Gastrocnemius medialis (tissue), 4 donors: ENCODE measurements around the gene CNNM3.

Experiments
- POLR2A ChIP-seq, 2 donors: fragments of 450-650 bp; IDR thresholded peaks; one replicate each; pipeline ENCODE4 v1.6.1; 2017; ENCODE audit warnings: antibody characterized with exemption in 2 of 2, mild to moderate bottlenecking in 2 of 2, moderate library complexity in 2 of 2
- TF ChIP-seq, protein P1 (sequence below), 5 experiments: fragments of 450-650 bp in 3 of 5; fragments of 200-600 bp in 2 of 5; sonication (generic) in 2 of 5; IDR thresholded peaks in 4 of 5; conservative IDR thresholded peaks in 1 of 5; 1 replicate in 4 of 5; 2 replicates in 1 of 5; pipeline ENCODE4 v1.5.1; 2016 to 2019; ENCODE audit warnings: antibody characterized with exemption in 5 of 5, mild to moderate bottlenecking in 3 of 5, moderate library complexity in 3 of 5

DNA sequence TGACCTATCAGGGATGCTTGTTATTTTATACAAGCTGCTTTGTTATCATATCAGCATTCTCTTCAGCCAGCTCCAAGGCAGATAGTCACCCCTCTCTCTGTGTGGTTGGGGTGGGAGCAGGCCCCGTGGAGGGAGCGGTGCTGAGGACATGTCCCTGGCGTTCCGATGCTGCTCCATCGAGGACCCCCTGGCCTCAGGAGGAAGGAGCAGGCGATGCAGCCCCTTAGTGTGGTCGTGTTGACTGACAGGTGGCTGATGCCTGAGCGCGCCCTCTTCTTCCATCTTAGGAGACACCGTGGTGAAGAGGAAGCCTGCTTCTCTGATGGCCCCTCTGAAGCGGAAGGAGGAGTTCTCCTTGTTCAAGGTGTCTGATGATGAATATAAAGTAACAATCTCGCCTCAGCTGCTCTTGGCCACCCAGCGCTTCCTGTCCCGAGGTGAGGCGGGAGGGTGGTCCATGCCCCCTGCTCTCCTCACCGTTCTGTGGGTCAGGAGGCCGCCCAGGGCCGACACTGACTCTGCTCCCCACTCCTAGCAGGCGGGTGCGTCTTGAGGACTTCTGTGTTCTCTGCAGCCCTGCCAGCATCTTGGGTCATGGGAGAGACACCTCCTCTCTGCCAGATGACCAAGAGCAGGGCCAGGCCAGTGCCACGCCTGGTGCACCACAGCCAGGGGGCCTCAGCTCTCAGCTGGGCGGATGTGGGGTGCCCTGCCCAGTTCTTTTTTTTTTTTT, 10.6 kb downstream of the CNNM3 start:
- TF ChIP-seq, protein P1, sequence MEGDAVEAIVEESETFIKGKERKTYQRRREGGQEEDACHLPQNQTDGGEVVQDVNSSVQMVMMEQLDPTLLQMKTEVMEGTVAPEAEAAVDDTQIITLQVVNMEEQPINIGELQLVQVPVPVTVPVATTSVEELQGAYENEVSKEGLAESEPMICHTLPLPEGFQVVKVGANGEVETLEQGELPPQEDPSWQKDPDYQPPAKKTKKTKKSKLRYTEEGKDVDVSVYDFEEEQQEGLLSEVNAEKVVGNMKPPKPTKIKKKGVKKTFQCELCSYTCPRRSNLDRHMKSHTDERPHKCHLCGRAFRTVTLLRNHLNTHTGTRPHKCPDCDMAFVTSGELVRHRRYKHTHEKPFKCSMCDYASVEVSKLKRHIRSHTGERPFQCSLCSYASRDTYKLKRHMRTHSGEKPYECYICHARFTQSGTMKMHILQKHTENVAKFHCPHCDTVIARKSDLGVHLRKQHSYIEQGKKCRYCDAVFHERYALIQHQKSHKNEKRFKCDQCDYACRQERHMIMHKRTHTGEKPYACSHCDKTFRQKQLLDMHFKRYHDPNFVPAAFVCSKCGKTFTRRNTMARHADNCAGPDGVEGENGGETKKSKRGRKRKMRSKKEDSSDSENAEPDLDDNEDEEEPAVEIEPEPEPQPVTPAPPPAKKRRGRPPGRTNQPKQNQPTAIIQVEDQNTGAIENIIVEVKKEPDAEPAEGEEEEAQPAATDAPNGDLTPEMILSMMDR (IDR thresholded peaks at IDR 0.05 in 4 of 5, conservative IDR thresholded peaks at IDR 0.05 in 1 of 5): no peak
- TF ChIP-seq POLR2A (IDR thresholded peaks at IDR 0.05): no peak
